ENCODE results near the gene TARBP1.
"Not testable (repeated sequence)": the region's sequence is repeated elsewhere in the genome, so short reads cannot be mapped to it uniquely, and the experiment has no call there.

TARBP1 gene

DNA sequence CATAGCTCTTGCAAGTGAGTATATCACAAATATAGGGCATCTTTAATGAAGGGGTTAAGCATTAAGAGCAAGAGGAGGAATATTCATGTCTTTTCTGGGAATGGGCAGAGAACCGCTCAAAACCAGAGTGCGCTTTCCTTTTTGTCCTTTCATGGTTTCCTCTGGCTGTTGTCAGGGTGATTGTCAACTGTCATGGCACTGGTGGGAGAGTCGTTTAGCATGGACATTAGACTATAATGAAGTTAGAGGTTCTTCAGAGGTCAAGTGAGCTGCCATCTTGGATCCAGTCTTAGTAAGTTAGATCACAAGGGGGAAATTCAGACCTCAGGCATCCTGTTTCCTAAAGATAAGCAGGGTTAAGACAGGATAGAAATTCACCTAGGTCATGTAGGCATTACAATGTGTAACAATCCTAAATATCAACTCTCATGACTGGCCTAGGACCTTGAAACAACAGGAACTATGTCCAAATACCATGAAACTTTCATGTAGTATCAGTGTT lies 117.8 kb downstream of the TARBP1 start:
- TF ChIP-seq GABPA (IDR thresholded peaks at IDR 0.05; ENCODE audit: low read depth) = no peak
- TF ChIP-seq, protein P1, sequence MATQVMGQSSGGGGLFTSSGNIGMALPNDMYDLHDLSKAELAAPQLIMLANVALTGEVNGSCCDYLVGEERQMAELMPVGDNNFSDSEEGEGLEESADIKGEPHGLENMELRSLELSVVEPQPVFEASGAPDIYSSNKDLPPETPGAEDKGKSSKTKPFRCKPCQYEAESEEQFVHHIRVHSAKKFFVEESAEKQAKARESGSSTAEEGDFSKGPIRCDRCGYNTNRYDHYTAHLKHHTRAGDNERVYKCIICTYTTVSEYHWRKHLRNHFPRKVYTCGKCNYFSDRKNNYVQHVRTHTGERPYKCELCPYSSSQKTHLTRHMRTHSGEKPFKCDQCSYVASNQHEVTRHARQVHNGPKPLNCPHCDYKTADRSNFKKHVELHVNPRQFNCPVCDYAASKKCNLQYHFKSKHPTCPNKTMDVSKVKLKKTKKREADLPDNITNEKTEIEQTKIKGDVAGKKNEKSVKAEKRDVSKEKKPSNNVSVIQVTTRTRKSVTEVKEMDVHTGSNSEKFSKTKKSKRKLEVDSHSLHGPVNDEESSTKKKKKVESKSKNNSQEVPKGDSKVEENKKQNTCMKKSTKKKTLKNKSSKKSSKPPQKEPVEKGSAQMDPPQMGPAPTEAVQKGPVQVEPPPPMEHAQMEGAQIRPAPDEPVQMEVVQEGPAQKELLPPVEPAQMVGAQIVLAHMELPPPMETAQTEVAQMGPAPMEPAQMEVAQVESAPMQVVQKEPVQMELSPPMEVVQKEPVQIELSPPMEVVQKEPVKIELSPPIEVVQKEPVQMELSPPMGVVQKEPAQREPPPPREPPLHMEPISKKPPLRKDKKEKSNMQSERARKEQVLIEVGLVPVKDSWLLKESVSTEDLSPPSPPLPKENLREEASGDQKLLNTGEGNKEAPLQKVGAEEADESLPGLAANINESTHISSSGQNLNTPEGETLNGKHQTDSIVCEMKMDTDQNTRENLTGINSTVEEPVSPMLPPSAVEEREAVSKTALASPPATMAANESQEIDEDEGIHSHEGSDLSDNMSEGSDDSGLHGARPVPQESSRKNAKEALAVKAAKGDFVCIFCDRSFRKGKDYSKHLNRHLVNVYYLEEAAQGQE (IDR thresholded peaks at IDR 0.05; ENCODE audit: insufficient replicate concordance, low read depth) = no peak
- no peak for TF ChIP-seq POLR2AphosphoS5 (IDR thresholded peaks at IDR 0.05; ENCODE audit: low read depth)
- no peak for TF ChIP-seq SPI1 (IDR thresholded peaks at IDR 0.05; ENCODE audit: borderline replicate concordance, low read depth)
- TF ChIP-seq, protein P2, sequence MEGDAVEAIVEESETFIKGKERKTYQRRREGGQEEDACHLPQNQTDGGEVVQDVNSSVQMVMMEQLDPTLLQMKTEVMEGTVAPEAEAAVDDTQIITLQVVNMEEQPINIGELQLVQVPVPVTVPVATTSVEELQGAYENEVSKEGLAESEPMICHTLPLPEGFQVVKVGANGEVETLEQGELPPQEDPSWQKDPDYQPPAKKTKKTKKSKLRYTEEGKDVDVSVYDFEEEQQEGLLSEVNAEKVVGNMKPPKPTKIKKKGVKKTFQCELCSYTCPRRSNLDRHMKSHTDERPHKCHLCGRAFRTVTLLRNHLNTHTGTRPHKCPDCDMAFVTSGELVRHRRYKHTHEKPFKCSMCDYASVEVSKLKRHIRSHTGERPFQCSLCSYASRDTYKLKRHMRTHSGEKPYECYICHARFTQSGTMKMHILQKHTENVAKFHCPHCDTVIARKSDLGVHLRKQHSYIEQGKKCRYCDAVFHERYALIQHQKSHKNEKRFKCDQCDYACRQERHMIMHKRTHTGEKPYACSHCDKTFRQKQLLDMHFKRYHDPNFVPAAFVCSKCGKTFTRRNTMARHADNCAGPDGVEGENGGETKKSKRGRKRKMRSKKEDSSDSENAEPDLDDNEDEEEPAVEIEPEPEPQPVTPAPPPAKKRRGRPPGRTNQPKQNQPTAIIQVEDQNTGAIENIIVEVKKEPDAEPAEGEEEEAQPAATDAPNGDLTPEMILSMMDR (IDR thresholded peaks at IDR 0.05; ENCODE audit: insufficient read depth, low read length) = no peak
- H3K4me3 ChIP-seq (replicated peaks; ENCODE audit: insufficient read depth, low read length) = no peak overlapping the region
- H3K27ac ChIP-seq (replicated peaks) = no peak overlapping the region
- no peak for DNase-seq (ENCODE audit: low read depth in 1 of 2, low spot score in 1 of 2)
- no peaks in the 10 kb centered on the region for H3K27me3 ChIP-seq (ENCODE audit: insufficient read depth, poor library complexity, severe bottlenecking)

DNA sequence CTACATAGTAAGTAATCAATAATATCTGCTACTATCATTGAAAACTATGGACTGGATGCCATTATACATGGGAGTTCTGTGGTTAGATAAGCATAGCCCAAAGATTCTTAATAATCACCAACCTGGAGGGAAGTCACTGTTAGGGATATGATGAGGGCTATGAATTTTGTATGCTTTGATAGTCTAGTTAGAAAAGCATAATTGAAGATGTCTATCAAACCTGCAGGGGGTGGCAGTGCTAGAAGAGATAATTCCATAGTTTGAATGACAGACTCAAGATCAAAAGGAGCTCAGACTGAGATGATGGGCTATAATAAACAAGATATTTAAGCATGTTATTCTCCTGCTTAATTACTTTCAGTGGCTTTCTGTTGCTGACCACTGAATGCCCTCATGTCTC lies 121.1 kb downstream of the TARBP1 start:
- H3K27ac ChIP-seq (replicated peaks) = no peak overlapping the region
- TF ChIP-seq GABPA (IDR thresholded peaks at IDR 0.05; ENCODE audit: low read depth) (no peak), SPI1 (IDR thresholded peaks at IDR 0.05; ENCODE audit: borderline replicate concordance, low read depth) (no peak)
- TF ChIP-seq, protein P2 (IDR thresholded peaks at IDR 0.05; ENCODE audit: insufficient read depth, low read length) = no peak
- DNase-seq (ENCODE audit: low read depth in 1 of 2, low spot score in 1 of 2) = no peak
- no peak overlapping the region for H3K4me3 ChIP-seq (replicated peaks; ENCODE audit: insufficient read depth, low read length)
- H3K27me3 ChIP-seq (ENCODE audit: insufficient read depth, poor library complexity, severe bottlenecking) = no peaks in the 10 kb centered on the region

DNA sequence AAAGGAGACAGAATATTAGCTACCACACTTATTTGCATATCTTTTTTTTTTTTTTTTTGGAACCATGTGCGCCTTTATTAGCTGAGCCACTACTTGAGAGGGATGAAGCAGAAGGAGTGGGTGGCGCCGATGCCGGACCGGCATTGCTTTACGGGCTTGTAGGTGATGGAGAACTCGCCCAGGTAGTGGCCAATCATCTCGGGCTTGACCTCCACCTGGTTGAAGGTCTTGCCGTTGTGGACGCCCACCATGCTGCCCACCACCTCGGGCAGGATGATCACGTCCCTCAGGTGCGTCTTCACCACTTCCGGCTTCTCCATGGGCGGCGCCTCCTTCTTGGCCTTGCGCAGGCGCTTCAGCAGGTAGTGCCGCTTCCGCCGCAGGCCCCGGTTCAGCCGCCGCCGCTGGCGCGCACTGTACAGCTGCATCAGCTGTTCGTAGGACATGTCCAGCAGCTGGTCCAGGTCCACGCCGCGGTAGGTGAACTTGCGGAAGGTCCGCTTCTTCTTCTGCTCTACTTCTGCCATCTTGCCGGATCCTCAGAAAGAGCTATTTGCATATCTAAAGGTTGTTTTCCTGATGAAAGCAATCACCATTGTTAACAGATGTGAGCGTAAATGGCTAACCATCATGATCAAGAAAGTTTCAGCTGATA lies 122.2 kb downstream of the TARBP1 start:
- not testable (repeated sequence) for H3K27me3 ChIP-seq (ENCODE audit: insufficient read depth, poor library complexity, severe bottlenecking)
- Histone ChIP-seq H3K27ac (replicated peaks) (peak overlapping the region; percentile 55), H3K4me3 (replicated peaks; ENCODE audit: insufficient read depth, low read length) (peak overlapping the region; percentile 60)
- TF ChIP-seq POLR2AphosphoS5 (IDR thresholded peaks at IDR 0.05; ENCODE audit: low read depth) = 0 out of 2 replicates have a peak, but pooled peaks have one; percentile 14
- peak; percentile 44 to 60 for DNase-seq (ENCODE audit: low read depth in 1 of 2, low spot score in 1 of 2)

DNA sequence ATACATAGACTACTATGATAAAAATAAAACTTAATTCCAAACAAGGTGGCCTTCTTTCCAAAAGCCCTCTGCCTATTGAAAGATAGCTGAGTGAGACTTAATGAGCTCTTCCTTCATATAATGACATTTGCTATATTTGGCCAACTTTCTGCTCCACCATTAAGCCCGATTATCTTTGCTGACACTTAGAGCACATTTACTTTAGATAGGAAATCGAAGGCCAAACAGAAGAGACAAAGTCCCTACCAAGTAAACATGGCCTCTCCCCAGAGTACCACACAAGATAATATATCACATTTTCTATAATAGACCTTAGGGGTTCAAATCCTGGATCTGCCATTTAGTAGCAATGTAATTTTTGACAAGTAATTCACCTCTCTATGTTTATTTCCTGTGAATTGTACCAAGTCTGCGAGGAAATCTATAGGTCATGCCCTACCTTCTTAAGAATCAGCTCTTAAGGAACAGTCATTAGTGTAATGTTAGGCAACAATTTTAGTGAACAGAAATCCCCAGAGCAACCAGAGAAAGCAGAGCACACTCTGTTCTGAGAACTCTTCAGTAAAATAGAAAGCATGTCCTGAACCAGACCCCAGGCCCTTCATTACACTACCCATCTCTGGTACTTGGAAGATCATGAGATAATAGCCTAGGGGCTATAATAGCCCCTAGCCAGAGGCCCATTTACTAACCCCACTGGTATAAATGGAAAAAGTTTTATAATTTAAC lies 123.0 kb downstream of the TARBP1 start:
- no peaks in the 10 kb centered on the region for H3K27me3 ChIP-seq (ENCODE audit: insufficient read depth, poor library complexity, severe bottlenecking)
- no peak overlapping the region for H3K4me3 ChIP-seq (replicated peaks; ENCODE audit: insufficient read depth, low read length)
- no peak overlapping the region for H3K27ac ChIP-seq (replicated peaks)
- TF ChIP-seq SPI1 (IDR thresholded peaks at IDR 0.05; ENCODE audit: borderline replicate concordance, low read depth) = no peak
- TF ChIP-seq, protein P1 (IDR thresholded peaks at IDR 0.05; ENCODE audit: insufficient replicate concordance, low read depth) = no peak
- TF ChIP-seq POLR2AphosphoS5 (IDR thresholded peaks at IDR 0.05; ENCODE audit: low read depth) = no peak
- TF ChIP-seq, protein P2 (IDR thresholded peaks at IDR 0.05; ENCODE audit: insufficient read depth, low read length) = no peak
- no peak for TF ChIP-seq GABPA (IDR thresholded peaks at IDR 0.05; ENCODE audit: low read depth)
- DNase-seq (ENCODE audit: low read depth in 1 of 2, low spot score in 1 of 2) = no peak

All from HL-60 (cell line).